Right lobe of liver (tissue), 6 donors: ENCODE measurements around the gene STPG2. TPM values are rescaled to one million over a fixed set of nuclear protein-coding genes. Genes with fewer than 3 reads are reported as not detected.

Source experiments
- ATAC-seq, 4 donors: fragments of 200-7000 bp; cut with Tn5 transposase; one replicate each; pipeline ENCODE4 v1.9.1; 2020; ENCODE audit warnings: mild to moderate bottlenecking in 4 of 4, moderate library complexity in 4 of 4
- DNase-seq, 3 donors: peaks; one replicate each; pipeline ENCODE4 v3.0.0-alpha.2; 2020
- H3K27ac ChIP-seq, 3 donors: fragments of 200-600 bp; one replicate each; pipeline ENCODE4 v1.8.0; 2022
- H3K27me3 ChIP-seq, 2 donors: fragments of 200-600 bp; one replicate each; pipeline ENCODE4 v1.8.0; 2022
- H3K36me3 ChIP-seq, 4 donors: fragments of 200-600 bp; sonication (generic) in 1 of 4; one replicate each; pipeline versions ENCODE4 v1.5.1 to v1.8.0; 2017 to 2022; ENCODE audit warnings: control low read depth in 1 of 4
- H3K4me1 ChIP-seq, 4 donors: fragments of 200-600 bp; sonication (generic) in 1 of 4; one replicate each; pipeline versions ENCODE4 v1.5.1 to v1.8.0; 2017 to 2022; ENCODE audit warnings: control low read depth in 1 of 4
- H3K4me3 ChIP-seq, 3 donors: fragments of 200-600 bp; one replicate each; pipeline ENCODE4 v1.8.0; 2022
- H3K9me3 ChIP-seq, 4 donors: fragments of 200-600 bp; sonication (generic) in 1 of 4; one replicate each; pipeline versions ENCODE4 v1.5.1 to v1.8.0; 2017 to 2022; ENCODE audit warnings: control low read depth in 1 of 4
- POLR2A ChIP-seq: fragments of 450-650 bp; IDR thresholded peaks from one replicate; pipeline ENCODE4 v1.6.1; 2017; ENCODE audit warnings: antibody characterized with exemption, mild to moderate bottlenecking
- WGBS: methylation state at CpG from one replicate; pipeline ENCODE4 v1.1.6; 2018; ENCODE audit warnings: low coverage, low lambda C conversion rate; ENCODE audit not compliant: insufficient coverage; ENCODE audit errors: missing lambda C conversion rate; 5-methylcytosine and 5-hydroxymethylcytosine counted together
- intact Hi-C, 2 donors: fragments of 100-400 bp; cut with DNase I; formaldehyde crosslinking; loops; one replicate each; pipeline versions ENCODE4 v1.11.2 to v1.14.1; 2022
- total RNA-seq, 6 experiments: library from RNA; depleted of rRNA in 2 of 6; stranded (reverse); fragments of >200 nt in 2 of 6; fragmentation: NEBNext Ultra II Directional in 3 of 6; extraction: Animal tissue kit (Norgen Biotek cat#: 25700) in 3 of 6; gene quantifications; one replicate each; pipeline versions ENCODE4 v1.1.0 to v1.2.4, GENCODE V29; 2016 to 2023
- TF ChIP-seq, protein P1 (sequence below), 4 donors: fragments of 200-600 bp in 3 of 4; fragments of 450-650 bp in 1 of 4; IDR thresholded peaks; one replicate each; pipeline versions ENCODE4 v1.5.1 to v1.8.0; 2016 to 2022; ENCODE audit warnings: antibody characterized with exemption in 4 of 4, mild to moderate bottlenecking in 2 of 4
- donor health status: DM: no; HTN: yes; CAD: no.
- donor health status: DM: no; HTN: no; CAD: no.
- donor health status: DM: no; HTN: no; CAD: no.
- donor health status: DM: no; HTN: yes; CAD: no.
- donor health status: DM: no; HTN: yes; CAD: no.

STPG2 gene
- total RNA-seq, 6 experiments from 2014 or later, result 0.25 to 0.46 (median 0.40) TPM; not detected in 2

DNA sequence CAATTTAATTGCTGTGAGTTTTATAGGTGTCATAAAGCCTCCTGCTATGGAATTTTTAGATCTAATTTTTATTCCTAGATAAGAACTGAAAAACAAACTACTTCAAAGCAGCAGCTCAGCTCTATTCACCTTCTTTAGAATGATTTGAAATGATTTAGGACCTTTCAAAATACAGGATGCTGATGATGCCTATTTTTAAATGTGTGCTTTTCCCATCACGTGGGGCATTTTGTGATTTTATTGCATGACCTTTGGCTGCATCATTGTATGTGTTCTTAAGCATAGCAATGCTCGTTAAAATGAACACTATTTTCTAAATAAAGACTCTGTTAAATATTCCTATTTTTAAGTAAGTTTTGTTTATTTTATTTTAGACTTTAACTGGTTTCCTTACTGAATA, 537.3 kb downstream of the STPG2 start:
- no peak overlapping the region for H3K4me3 ChIP-seq
- DNase-seq (no peak), ATAC-seq (no peak)
- WGBS, result 13% methylated on average over 2 of the region's 2 CpGs
- H3K36me3 ChIP-seq, result no peaks in the 10 kb centered on the region
- intact Hi-C loops, result no loop called here
- no peaks in the 10 kb centered on the region for H3K27me3 ChIP-seq
- H3K4me1 ChIP-seq, result no peaks in the 10 kb centered on the region
- H3K27ac ChIP-seq, result no peak overlapping the region
- TF ChIP-seq, protein P1, sequence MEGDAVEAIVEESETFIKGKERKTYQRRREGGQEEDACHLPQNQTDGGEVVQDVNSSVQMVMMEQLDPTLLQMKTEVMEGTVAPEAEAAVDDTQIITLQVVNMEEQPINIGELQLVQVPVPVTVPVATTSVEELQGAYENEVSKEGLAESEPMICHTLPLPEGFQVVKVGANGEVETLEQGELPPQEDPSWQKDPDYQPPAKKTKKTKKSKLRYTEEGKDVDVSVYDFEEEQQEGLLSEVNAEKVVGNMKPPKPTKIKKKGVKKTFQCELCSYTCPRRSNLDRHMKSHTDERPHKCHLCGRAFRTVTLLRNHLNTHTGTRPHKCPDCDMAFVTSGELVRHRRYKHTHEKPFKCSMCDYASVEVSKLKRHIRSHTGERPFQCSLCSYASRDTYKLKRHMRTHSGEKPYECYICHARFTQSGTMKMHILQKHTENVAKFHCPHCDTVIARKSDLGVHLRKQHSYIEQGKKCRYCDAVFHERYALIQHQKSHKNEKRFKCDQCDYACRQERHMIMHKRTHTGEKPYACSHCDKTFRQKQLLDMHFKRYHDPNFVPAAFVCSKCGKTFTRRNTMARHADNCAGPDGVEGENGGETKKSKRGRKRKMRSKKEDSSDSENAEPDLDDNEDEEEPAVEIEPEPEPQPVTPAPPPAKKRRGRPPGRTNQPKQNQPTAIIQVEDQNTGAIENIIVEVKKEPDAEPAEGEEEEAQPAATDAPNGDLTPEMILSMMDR (IDR thresholded peaks at IDR 0.05), result no peak
- no peak for TF ChIP-seq POLR2A
- no peaks in the 10 kb centered on the region for H3K9me3 ChIP-seq

DNA sequence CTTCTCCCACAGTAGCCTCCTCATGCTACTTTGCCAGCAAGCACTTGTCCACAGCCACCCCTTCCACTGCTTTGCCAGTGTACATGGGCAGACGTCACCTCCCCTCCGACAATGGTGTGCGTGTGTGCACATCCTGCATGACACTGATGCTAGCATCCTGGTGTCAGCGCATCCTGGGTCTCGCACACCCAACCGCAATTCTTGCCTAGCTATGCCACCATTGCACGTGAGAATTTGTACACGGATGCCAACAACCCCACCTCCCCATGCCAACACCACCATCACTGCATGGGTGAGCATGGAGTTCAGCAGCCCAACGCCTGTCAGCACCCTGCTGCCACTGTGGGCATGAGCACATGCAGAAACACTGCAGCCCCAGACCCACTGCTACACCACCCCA, 550.0 kb downstream of the STPG2 start:
- ATAC-seq (peak in 1 of 4 donors; percentile 28), DNase-seq (no peak)
- WGBS, result 83% methylated on average over 1 of the region's 9 CpGs
- TF ChIP-seq POLR2A, result no peak
- TF ChIP-seq, protein P1 (IDR thresholded peaks at IDR 0.05), result no peak
- H3K9me3 ChIP-seq, result no peaks in the 10 kb centered on the region
- no peak overlapping the region for H3K4me3 ChIP-seq
- H3K27ac ChIP-seq, result no peak overlapping the region
- intact Hi-C loops, result no loop called here
- H3K4me1 ChIP-seq, result no peaks in the 10 kb centered on the region
- no peaks in the 10 kb centered on the region for H3K27me3 ChIP-seq
- H3K36me3 ChIP-seq, result no peaks in the 10 kb centered on the region

DNA sequence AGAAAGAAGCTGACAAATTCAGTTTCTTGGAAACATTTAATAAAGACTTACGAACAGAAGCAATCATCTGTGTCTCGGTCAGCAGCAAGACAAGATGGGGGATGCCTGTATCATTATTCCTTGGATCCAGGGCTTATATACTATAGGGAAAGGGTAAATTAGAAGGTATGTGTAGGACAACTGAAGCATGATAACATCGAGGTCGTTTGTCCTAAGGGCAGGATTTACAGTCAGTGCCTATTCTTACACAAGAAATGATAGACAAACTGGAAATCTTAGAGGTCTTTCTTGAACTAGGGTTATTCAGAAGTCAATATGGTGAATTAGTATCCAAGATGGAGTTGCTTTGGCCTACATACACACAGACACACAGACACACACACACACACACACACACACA, 553.0 kb downstream of the STPG2 start:
- intact Hi-C loops, result no loop called here
- Histone ChIP-seq H3K27me3 (no peaks in the 10 kb centered on the region), H3K9me3 (no peaks in the 10 kb centered on the region)

DNA sequence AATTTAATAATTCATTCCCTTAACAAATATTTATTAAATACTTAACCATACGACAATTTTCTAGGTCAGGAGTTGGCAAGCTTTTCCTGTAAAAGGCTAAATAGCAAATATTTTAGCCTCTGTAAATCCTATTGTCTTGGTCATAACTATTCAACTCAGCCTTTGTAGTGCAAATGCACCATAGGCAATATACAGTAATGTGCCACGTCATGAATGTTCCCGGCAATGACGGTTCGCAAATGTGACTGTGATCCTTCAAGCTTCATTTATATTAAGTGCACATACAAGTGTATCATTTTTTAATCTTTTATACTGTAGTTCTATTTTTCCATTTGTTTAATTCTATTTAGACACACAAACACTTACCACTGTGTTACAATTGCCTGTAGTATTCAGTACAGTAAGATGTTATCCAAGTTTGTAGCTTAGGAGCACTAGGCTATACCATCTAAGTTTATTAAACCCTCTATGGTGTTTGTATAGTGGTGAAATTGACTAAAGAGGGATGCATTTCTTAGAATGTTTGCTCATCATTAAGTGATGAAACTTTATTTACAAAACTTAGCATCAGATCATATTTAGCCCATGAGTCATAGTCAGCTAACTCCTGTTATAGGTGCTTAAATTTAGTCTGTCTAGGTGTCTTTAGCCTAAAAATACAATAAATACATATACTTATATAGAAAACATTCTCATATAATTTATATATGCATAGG, 553.6 kb downstream of the STPG2 start:
- DNase-seq (no peak), ATAC-seq (no peak)
- WGBS, result 88% methylated on average over 5 of the region's 5 CpGs
- TF ChIP-seq, protein P1 (IDR thresholded peaks at IDR 0.05), result no peak
- TF ChIP-seq POLR2A, result no peak
- Histone ChIP-seq H3K27me3 (no peaks in the 10 kb centered on the region), H3K4me3 (no peak overlapping the region), H3K27ac (no peak overlapping the region), H3K36me3 (no peaks in the 10 kb centered on the region), H3K4me1 (no peaks in the 10 kb centered on the region), H3K9me3 (no peaks in the 10 kb centered on the region)
- intact Hi-C loops, result no loop called here

More for the DNA sequence above, 553.0 kb downstream of the STPG2 start:
- 63% methylated on average over 4 of the region's 4 CpGs for WGBS
- ATAC-seq (no peak), DNase-seq (no peak)
- no peak overlapping the region for H3K27ac ChIP-seq
- TF ChIP-seq, protein P1 (IDR thresholded peaks at IDR 0.05), result no peak
- TF ChIP-seq POLR2A, result no peak
- H3K4me3 ChIP-seq, result no peak overlapping the region
- no peaks in the 10 kb centered on the region for H3K36me3 ChIP-seq
- no peaks in the 10 kb centered on the region for H3K4me1 ChIP-seq
